Measurements from ENCODE around the gene GOLGA6B.
"Not testable (repeated sequence)": the region's sequence is repeated elsewhere in the genome, so short reads cannot be mapped to it uniquely, and the experiment has no call there.

Gene GOLGA6B, protein sequence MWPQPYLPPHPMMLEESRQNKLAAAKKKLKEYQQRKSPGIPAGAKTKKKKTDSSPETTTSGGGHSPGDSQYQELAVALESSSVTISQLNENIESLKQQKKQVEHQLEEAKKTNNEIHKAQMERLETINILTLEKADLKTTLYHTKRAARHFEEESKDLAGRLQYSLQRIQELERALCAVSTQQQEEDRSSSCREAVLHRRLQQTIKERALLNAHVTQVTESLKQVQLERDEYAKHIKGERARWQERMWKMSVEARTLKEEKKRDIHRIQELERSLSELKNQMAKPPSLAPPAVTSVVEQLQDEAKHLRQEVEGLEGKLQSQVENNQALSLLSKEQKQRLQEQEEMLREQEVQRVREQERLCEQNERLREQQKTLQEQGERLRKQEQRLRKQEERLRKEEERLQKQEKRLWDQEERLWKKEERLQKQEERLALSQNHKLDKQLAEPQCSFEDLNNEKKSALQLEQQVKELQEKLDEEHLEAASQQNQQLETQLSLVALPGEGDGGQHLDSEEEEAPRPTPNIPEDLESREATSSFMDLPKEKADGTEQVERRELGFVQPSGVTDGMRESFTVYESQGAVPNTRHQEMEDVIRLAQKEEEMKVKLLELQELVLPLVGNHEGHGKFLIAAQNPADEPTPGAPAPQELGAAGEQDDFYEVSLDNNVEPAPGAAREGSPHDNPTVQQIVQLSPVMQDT

DNA sequence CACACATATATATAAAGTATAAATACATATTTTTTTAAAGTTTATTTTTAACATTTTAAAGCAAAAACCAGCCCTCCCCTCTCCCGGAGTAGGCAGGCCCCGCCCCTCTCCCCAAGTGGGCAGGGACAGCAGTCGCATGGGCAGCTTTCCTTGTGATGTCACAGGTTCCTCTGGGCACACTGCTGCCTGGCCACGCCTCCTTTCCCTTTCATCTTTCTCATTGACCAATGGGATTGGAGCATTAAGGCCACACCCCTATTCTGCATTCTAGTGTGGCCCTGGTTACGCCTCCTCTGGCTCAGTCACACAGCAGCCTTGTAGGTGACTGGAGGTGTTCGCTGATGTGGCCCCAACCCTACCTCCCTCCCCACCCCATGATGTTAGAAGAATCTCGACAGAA, at the start of gene GOLGA6B:
TSS of gene GOLGA6B (plus strand) at position 301 of the 400 bp plus-strand sequence. CDS start at position 342, 41 bp downstream.
- not testable (repeated sequence) for H3K27ac ChIP-seq; DNase-seq (ENCODE audit: low read depth, low spot score); H3K36me3 ChIP-seq (ENCODE audit: insufficient read depth, low read length); H3K4me3 ChIP-seq; H3K9me3 ChIP-seq (ENCODE audit: low read depth, low read length); H3K9ac ChIP-seq (ENCODE audit: insufficient read length)

DNA sequence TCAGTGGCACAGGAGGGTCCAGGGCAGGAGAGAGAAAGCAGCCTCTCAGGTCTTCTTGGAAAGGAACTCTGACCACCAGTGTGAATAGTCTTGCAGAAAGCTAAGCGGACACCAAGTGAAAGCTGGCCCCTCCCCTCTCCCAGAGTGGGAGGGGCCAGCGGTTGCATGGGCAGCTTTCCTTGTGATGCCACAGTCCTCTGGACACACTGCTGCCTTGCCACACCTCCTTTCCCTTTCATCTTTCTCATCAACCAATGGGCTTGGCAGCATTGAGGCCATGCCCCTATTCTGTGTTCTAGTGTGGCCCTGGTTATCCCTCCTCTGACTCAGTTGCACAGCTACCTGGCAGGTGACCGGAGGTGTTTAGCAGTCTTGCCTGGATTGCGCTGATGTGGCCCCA, 49.7 kb upstream of the GOLGA6B start:
- Histone ChIP-seq H3K36me3 (ENCODE audit: insufficient read depth, low read length) (no peaks in the 10 kb centered on the region), H3K4me3 (no peak overlapping the region), H3K9ac (ENCODE audit: insufficient read length) (no peak overlapping the region), H3K9me3 (ENCODE audit: low read depth, low read length) (no peaks in the 10 kb centered on the region), H3K27ac (no peak overlapping the region)
- TF ChIP-seq EZH2 (IDR thresholded peaks at IDR 0.05) (no peak), POLR2AphosphoS5 (IDR thresholded peaks at IDR 0.05; ENCODE audit: borderline replicate concordance, low read depth, low read length) (no peak), FOXP2 (optimal IDR thresholded peaks at IDR 0.05; ENCODE audit: control extremely low read depth, extremely low read length, insufficient read depth) (no peak)
- no peak for DNase-seq (ENCODE audit: low read depth, low spot score)

DNA sequence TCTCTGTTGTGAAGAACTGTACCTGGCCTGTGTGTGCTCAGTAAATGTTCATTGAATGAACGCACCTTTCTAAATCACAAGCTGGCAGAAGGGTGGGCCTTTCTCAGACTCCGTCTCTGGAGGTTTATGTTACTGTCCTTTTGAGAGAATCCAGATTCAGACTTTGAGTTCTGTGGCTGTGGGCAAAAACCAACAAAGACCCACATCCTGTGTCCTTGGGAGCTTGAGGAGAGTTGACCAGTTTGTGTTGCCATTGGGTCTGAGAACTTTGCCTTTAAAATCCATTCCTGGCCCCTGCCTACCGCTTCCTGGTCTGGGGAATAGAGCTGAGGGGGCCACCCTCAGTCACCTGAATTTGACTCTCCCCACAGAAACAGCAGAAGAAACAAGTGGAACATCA, 46.4 kb upstream of the GOLGA6B start:
- not testable (repeated sequence) for H3K36me3 ChIP-seq (ENCODE audit: insufficient read depth, low read length); H3K9ac ChIP-seq (ENCODE audit: insufficient read length); DNase-seq (ENCODE audit: low read depth, low spot score); H3K27ac ChIP-seq; H3K4me3 ChIP-seq; H3K9me3 ChIP-seq (ENCODE audit: low read depth, low read length)

DNA sequence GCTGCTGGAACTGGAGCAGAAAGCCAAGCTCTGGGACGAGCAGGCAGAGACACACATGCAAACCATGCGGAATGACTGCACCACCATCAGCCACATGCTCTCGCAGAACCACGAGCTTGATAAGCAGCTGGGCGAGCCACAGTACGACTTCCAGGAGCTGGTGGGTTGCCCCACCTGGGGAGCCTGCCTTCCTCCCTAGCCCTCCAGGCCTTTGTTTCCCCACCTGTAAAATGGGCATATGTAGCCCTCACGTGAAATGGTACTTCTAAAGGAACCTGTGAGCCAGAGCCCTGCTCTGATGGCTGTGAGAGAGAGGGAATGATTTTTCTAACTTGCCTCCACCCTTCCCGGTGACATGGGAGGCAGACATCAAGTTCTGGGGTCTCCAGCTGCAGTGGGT, 44.6 kb upstream of the GOLGA6B start:
- H3K4me3 ChIP-seq = no peak overlapping the region
- no peak overlapping the region for H3K9ac ChIP-seq (ENCODE audit: insufficient read length)
- H3K9me3 ChIP-seq (ENCODE audit: low read depth, low read length) = no peaks in the 10 kb centered on the region
- TF ChIP-seq EZH2 (IDR thresholded peaks at IDR 0.05) (no peak), POLR2AphosphoS5 (IDR thresholded peaks at IDR 0.05; ENCODE audit: borderline replicate concordance, low read depth, low read length) (no peak), FOXP2 (optimal IDR thresholded peaks at IDR 0.05; ENCODE audit: control extremely low read depth, extremely low read length, insufficient read depth) (no peak)
- no peak overlapping the region for H3K27ac ChIP-seq
- DNase-seq (ENCODE audit: low read depth, low spot score) = no peak
- no peaks in the 10 kb centered on the region for H3K36me3 ChIP-seq (ENCODE audit: insufficient read depth, low read length)

DNA sequence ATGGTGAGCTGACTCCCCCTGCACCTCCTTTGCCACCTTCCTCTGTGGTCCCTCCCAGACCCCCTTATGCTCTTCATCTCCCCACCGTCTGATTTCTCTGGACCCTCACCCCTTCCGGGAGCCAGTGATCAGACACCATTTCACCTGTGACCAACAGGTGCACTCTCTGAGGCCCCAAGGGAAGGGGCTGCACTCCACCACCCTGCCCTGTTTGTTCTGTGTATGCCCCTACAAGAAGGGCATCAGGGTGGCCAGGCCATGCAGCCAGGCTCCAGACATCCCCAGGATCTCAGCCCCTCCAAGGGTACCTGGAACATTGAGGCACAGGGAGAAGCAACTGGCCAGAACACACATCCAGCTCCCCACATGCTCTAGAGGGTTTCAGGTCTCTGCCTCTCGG, 42.2 kb upstream of the GOLGA6B start:
- not testable (repeated sequence) for H3K9ac ChIP-seq (ENCODE audit: insufficient read length); H3K9me3 ChIP-seq (ENCODE audit: low read depth, low read length); H3K27ac ChIP-seq; H3K36me3 ChIP-seq (ENCODE audit: insufficient read depth, low read length); DNase-seq (ENCODE audit: low read depth, low spot score); H3K4me3 ChIP-seq

DNA sequence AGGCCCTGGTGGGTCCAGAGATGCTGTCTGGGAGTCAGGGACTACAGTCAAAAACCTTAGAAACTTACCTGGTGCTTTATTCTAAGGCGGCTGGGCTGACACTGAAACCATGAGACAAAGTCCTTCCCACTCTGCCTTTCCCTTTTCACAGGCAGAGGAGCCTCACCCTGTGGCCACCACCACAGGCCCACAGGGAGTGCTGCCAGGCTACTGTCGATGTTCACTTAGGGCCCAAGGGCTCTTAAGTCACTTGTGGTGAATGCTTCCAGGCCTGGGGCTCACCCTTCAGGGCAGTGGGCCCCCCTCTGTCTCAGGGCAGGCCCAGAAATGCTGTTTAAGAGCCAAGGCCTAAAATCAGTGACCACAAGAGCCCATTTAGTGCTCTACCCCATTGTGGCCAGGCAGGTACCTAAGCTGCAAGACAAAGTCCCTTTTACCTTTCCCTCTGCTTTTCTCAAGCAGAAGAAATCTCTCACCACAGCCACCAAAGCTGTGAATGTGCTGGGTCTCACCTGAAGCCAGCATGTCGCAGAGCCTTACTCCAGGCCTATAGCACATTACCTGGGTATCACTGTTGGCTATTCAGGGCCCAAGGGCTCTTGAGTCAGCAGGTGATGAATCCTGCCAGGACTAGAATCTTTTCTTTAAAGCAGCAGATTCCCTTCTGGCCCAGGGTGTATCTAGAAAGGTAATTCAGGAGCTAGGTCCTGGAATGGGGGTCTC, 39.5 kb upstream of the GOLGA6B start:
- no peak overlapping the region for H3K27ac ChIP-seq

DNA sequence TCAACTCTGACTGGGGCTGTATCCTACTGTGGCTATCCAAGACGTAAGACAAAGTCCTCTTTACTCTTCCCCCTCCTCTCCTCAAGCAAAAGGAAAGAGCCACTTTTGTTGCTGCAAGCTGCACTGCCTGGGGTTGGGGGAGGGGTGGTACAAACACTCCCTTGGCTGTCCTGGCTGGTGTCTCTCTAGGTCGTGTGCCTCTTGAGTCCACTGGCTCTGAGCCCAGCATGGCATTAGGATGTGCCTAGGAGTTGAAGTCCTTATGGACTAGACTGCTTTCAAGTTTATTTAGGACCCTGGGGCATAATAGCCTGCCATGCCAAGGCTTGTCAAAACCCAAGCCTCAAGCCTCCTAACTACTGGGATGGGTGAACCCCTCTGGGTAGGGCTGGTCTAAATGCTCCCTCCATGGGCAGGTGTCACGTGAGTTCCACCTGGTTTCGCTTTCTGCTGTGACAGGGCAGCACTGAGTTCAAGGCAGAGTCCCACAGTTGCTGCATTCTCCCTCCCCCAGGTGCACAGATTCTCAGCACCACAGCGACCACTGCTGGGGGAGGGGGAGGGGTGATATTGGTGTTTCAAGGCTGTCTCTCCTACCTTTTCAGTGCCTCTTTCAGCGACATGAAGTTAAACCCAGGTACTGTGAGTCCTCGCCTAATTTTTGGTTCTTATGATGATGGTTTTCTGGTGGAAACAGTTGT, 38.8 kb upstream of the GOLGA6B start:
- not testable (repeated sequence) for H3K9me3 ChIP-seq (ENCODE audit: low read depth, low read length); H3K27ac ChIP-seq; H3K36me3 ChIP-seq (ENCODE audit: insufficient read depth, low read length); H3K9ac ChIP-seq (ENCODE audit: insufficient read length); H3K4me3 ChIP-seq; DNase-seq (ENCODE audit: low read depth, low spot score)

More for the DNA sequence above, 39.5 kb upstream of the GOLGA6B start:
- TF ChIP-seq FOXP2 (optimal IDR thresholded peaks at IDR 0.05; ENCODE audit: control extremely low read depth, extremely low read length, insufficient read depth) (no peak), POLR2AphosphoS5 (IDR thresholded peaks at IDR 0.05; ENCODE audit: borderline replicate concordance, low read depth, low read length) (no peak), EZH2 (IDR thresholded peaks at IDR 0.05) (no peak)
- Histone ChIP-seq H3K4me3 (no peak overlapping the region), H3K9me3 (ENCODE audit: low read depth, low read length) (no peaks in the 10 kb centered on the region), H3K36me3 (ENCODE audit: insufficient read depth, low read length) (no peaks in the 10 kb centered on the region), H3K9ac (ENCODE audit: insufficient read length) (no peak overlapping the region)
- DNase-seq (ENCODE audit: low read depth, low spot score) = no peak

DNA sequence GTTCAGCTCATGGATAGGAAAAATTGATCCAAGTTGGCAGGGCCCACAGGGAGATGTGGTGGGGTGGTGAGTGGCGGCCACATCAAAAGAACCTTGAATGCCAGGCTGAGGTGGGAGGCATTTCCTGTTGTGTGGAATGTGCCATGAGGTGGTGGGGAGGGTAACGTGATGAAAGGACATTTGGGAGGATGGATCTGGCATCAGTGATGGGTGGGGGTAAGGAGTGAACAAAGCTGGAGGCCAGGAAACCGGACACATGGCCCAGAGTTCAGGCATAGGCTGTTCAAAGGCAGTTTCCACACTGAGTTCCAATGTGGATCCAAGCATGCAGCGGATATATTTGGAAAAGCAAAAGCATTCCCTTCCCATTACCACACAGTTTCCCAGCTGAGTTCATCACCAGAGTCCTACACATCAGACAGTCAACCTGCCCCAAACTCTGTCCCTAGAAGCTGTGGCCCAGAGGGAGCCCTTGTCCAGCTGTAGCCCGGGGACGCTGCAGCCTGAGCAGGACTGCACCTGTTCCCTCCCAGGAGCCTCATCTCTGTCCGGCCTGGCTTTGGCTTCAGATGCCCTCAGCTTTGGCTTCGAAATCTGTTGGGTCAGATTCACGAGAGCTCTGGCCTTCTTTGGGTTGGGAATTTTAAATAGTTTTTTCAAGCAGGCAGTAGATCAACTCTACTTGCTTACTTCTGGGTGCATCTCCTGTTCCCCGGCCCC, 37.8 kb upstream of the GOLGA6B start:
- H3K9me3 ChIP-seq (ENCODE audit: low read depth, low read length) = no peaks in the 10 kb centered on the region
- no peak for TF ChIP-seq EZH2 (IDR thresholded peaks at IDR 0.05)
- TF ChIP-seq POLR2AphosphoS5 (IDR thresholded peaks at IDR 0.05; ENCODE audit: borderline replicate concordance, low read depth, low read length) = no peak
- no peak for TF ChIP-seq FOXP2 (optimal IDR thresholded peaks at IDR 0.05; ENCODE audit: control extremely low read depth, extremely low read length, insufficient read depth)
- H3K4me3 ChIP-seq = no peak overlapping the region
- no peak for DNase-seq (ENCODE audit: low read depth, low spot score)
- H3K9ac ChIP-seq (ENCODE audit: insufficient read length) = no peak overlapping the region
- H3K27ac ChIP-seq = no peak overlapping the region
- no peaks in the 10 kb centered on the region for H3K36me3 ChIP-seq (ENCODE audit: insufficient read depth, low read length)

DNA sequence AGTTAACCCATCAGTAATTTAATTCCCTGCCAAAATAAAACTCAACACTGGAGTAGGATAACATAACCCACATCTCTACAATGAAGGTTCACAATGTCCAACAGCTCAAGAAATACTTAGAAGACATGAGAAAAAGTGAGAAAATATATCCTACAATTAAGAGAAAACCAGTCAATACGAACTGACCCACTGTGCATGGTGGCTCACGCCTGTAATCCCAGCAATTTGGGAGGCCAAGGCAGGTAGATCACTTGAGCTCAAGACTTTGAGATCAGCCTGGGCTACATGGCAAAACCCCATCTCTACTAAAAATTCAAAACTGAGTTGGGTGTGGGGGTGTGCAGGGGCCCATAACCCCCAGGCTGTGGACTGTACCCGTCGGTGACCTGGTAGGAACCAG, 30.6 kb upstream of the GOLGA6B start:
- not testable (repeated sequence) for DNase-seq (ENCODE audit: low read depth, low spot score); H3K27ac ChIP-seq; H3K4me3 ChIP-seq; H3K9me3 ChIP-seq (ENCODE audit: low read depth, low read length); H3K36me3 ChIP-seq (ENCODE audit: insufficient read depth, low read length); H3K9ac ChIP-seq (ENCODE audit: insufficient read length)

DNA sequence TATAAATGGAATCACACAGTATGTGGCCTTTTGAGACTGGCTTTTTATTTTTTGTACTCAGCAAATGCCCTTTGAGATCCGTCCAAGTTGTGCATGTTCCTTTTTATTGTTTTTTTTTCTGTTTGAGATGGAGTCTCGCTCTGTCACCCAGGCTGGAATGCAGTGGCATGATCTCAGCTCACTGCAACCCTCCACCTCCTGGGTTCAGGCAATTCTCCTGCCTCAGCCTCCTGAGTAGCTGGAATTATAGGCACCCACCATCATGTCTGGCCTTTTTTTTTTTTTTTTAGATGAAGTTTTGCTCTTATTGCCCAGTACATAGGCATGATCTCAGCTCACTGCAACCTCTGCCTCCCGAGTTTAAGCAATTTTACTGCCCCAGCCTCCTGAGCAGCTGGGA, 28.3 kb upstream of the GOLGA6B start:
- H3K9ac ChIP-seq (ENCODE audit: insufficient read length); DNase-seq (ENCODE audit: low read depth, low spot score); H3K27ac ChIP-seq; H3K36me3 ChIP-seq (ENCODE audit: insufficient read depth, low read length); H3K4me3 ChIP-seq; H3K9me3 ChIP-seq (ENCODE audit: low read depth, low read length): not testable (repeated sequence)

DNA sequence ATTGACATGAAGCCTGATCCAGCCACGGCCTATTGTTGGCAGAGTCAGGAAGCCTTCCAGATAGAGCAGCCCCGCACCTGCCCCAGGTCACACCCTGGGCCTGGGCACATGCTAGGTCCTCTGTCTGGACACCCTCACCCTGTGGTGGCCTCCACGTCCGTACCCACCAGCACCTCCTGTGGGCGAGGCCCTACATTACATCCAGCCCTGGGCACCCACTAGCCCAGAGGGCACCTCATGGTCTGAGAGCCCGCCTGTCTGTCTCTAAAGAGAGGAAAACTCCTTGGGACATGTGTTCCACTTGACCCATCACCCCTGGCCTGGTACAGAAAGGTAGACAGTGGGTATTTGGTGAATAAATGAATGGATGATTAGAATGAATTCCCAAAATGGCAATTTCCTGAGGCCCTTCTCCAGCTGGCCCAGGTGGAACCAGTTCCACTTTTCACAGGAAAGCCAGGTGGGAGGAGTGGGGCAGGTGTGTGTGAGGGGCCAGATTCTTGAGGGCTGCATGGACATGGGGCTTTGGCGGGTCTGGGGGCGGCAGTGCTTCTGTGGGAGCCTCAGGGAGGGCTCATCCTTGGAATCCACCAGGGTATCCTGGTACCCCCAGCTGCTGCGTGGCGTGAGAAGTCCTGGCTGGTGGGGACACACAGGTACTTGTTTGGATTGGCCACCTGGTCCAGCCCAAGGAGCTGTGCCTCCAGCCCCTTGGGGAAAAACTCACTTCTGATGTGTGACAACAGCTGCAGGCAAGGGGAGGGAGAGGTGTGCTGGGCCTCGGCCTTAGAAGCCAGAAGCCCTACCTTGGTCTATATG, 26.0 kb upstream of the GOLGA6B start:
- H3K9me3 ChIP-seq (ENCODE audit: low read depth, low read length); H3K9ac ChIP-seq (ENCODE audit: insufficient read length); H3K4me3 ChIP-seq; DNase-seq (ENCODE audit: low read depth, low spot score); H3K36me3 ChIP-seq (ENCODE audit: insufficient read depth, low read length); H3K27ac ChIP-seq: not testable (repeated sequence)
